ENCODE data around the gene ITGB8. TPM values are rescaled to one million over a fixed set of nuclear protein-coding genes. Genes with fewer than 3 reads are reported as not detected.

Gene ITGB8
- total RNA-seq, 4 donors from 2014 or later = 30.7 to 65.5 (median 57.5) TPM

DNA sequence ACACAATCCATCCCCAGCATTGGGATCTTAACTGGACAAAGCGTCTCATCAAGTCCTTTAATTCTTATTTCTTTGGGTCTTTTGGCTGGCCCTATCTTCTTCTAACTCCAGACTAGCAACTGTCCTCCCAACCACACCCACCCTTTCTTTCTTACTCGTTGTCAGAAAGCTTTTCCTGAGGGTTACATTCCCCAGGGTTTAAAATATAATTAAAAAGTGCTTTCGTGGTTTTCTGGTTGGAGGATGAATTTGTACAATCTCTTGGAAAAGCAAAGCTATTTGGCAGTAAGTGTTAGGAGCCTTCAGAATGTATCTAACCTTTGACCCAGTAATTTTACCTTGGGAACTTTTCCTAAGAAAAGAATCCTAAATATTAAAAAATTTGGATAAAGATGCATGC is 10.4 kb upstream of the ITGB8 start:
- WGBS = 59% methylated on average over 3 of the region's 3 CpGs

GRCh38 chr7:20320786-20321185 is 9.9 kb upstream of the ITGB8 start:
- TF ChIP-seq EP300 (IDR thresholded peaks at IDR 0.05) (no peak), POLR2AphosphoS5 (IDR thresholded peaks at IDR 0.05) (no peak), POLR2A (IDR thresholded peaks at IDR 0.05) (no peak)
- TF ChIP-seq, protein P1, sequence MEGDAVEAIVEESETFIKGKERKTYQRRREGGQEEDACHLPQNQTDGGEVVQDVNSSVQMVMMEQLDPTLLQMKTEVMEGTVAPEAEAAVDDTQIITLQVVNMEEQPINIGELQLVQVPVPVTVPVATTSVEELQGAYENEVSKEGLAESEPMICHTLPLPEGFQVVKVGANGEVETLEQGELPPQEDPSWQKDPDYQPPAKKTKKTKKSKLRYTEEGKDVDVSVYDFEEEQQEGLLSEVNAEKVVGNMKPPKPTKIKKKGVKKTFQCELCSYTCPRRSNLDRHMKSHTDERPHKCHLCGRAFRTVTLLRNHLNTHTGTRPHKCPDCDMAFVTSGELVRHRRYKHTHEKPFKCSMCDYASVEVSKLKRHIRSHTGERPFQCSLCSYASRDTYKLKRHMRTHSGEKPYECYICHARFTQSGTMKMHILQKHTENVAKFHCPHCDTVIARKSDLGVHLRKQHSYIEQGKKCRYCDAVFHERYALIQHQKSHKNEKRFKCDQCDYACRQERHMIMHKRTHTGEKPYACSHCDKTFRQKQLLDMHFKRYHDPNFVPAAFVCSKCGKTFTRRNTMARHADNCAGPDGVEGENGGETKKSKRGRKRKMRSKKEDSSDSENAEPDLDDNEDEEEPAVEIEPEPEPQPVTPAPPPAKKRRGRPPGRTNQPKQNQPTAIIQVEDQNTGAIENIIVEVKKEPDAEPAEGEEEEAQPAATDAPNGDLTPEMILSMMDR (IDR thresholded peaks at IDR 0.05) = no peak
- WGBS = 93% methylated on average over 7 of the region's 7 CpGs

More for the DNA sequence above, 10.4 kb upstream of the ITGB8 start:
- no peak overlapping the region for H3K4me3 ChIP-seq
- H3K4me1 ChIP-seq = no peaks in the 10 kb centered on the region
- TF ChIP-seq POLR2AphosphoS5 (IDR thresholded peaks at IDR 0.05) (no peak), EP300 (IDR thresholded peaks at IDR 0.05) (no peak), POLR2A (IDR thresholded peaks at IDR 0.05) (no peak)
- TF ChIP-seq, protein P1 (IDR thresholded peaks at IDR 0.05) = no peak
- H3K27ac ChIP-seq = no peak overlapping the region
- no peaks in the 10 kb centered on the region for H3K27me3 ChIP-seq
- no peak for DNase-seq (ENCODE audit: low spot score in 2 of 2)
- no peaks in the 10 kb centered on the region for H3K9me3 ChIP-seq
- H3K36me3 ChIP-seq = no peaks in the 10 kb centered on the region

DNA sequence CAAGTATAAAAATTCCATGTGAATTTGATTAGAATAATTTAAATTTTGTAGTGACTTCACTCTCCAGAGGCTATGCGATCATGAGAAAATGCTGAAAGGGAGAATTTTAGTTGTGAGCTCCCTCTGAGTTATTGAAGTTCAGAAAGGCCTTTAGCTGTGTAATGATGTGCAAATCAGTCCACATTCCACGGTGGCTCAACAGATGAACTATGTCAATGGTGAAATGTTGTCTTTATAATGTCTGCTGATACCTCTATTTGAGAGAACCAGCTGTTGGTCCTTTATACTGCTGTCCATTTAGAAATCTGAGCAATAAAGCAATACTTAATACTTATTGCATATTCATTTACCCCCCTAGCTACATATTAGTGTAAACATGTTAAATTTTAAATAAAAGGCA is 7.1 kb upstream of the ITGB8 start:
- H3K27me3 ChIP-seq = no peaks in the 10 kb centered on the region
- no peaks in the 10 kb centered on the region for H3K4me1 ChIP-seq
- H3K9me3 ChIP-seq = no peaks in the 10 kb centered on the region
- no peak overlapping the region for H3K27ac ChIP-seq
- H3K4me3 ChIP-seq = no peak overlapping the region
- TF ChIP-seq POLR2AphosphoS5 (IDR thresholded peaks at IDR 0.05) = no peak
- no peak for TF ChIP-seq POLR2A (IDR thresholded peaks at IDR 0.05)
- TF ChIP-seq EP300 (IDR thresholded peaks at IDR 0.05) = no peak
- TF ChIP-seq, protein P1 (IDR thresholded peaks at IDR 0.05) = no peak
- 83% methylated on average over 2 of the region's 2 CpGs for WGBS
- no peaks in the 10 kb centered on the region for H3K36me3 ChIP-seq
- DNase-seq (ENCODE audit: low spot score in 2 of 2) = no peak

More at GRCh38 chr7:20320786-20321185, 9.9 kb upstream of the ITGB8 start:
- no peaks in the 10 kb centered on the region for H3K27me3 ChIP-seq
- no peak overlapping the region for H3K4me3 ChIP-seq
- no peaks in the 10 kb centered on the region for H3K9me3 ChIP-seq
- H3K27ac ChIP-seq = no peak overlapping the region
- DNase-seq (ENCODE audit: low spot score in 2 of 2) = no peak
- H3K4me1 ChIP-seq = no peaks in the 10 kb centered on the region
- H3K36me3 ChIP-seq = no peaks in the 10 kb centered on the region

DNA sequence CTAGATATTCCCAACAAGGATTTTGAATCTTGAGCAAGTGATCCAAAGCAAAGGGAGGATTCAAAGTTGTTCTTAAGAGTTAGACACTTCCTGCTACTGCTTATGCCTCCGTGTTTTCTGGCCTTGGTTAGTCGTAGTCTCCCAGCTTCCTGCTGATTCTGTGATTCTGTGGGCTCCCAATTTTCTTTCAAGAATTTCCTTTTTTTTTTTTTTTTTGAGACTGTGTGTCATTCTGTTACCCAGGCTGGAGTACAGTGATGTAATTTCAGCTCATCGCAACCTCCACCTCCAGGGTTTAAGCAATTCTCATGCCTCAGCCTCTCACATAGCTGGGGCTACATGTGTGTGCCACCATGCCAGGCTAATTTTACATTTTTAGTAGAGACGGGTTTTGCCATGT is 4.4 kb upstream of the ITGB8 start:
- no peaks in the 10 kb centered on the region for H3K9me3 ChIP-seq
- no peaks in the 10 kb centered on the region for H3K36me3 ChIP-seq
- no peak overlapping the region for H3K27ac ChIP-seq
- no peaks in the 10 kb centered on the region for H3K27me3 ChIP-seq
- no peak for DNase-seq (ENCODE audit: low spot score in 2 of 2)
- TF ChIP-seq, protein P1 (IDR thresholded peaks at IDR 0.05) = no peak
- TF ChIP-seq EP300 (IDR thresholded peaks at IDR 0.05) (no peak), POLR2AphosphoS5 (IDR thresholded peaks at IDR 0.05) (no peak), POLR2A (IDR thresholded peaks at IDR 0.05) (no peak)
- peaks cover 5% of the 10 kb centered on the region for H3K4me1 ChIP-seq
- H3K4me3 ChIP-seq = no peak overlapping the region
- 80% methylated on average over 4 of the region's 4 CpGs for WGBS

DNA sequence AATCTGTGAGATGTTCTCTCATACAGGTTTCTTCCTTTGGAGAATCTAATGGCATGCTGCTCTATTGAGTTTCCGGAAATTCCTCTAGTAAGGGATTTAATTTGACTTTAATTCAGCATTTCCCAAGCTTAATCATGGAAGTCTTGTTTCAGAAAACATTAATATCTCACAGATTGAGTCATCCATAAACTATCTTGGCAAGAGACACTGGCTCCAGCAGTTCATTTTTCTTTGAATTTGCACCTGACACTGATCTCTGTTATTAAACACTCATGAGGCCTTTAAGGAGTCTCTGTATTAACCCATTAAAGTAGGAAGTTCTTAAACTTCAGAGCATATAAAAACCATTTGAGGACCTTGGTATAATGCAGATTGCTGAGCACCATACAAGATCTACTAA is 3.6 kb upstream of the ITGB8 start:
- WGBS = 56% methylated on average over 1 of the region's 1 CpG
- no peak for DNase-seq (ENCODE audit: low spot score in 2 of 2)
- H3K36me3 ChIP-seq = no peaks in the 10 kb centered on the region
- H3K27me3 ChIP-seq = no peaks in the 10 kb centered on the region
- no peak overlapping the region for H3K27ac ChIP-seq
- no peaks in the 10 kb centered on the region for H3K9me3 ChIP-seq
- no peak overlapping the region for H3K4me3 ChIP-seq
- H3K4me1 ChIP-seq = peaks cover 7% of the 10 kb centered on the region
- TF ChIP-seq, protein P1 (IDR thresholded peaks at IDR 0.05) = no peak
- TF ChIP-seq POLR2A (IDR thresholded peaks at IDR 0.05) (no peak), EP300 (IDR thresholded peaks at IDR 0.05) (no peak)

All from suprapubic skin (tissue), 4 donors.